K562 (cell line): ENCODE data around the gene SH3RF1. TPM values are rescaled to one million over a fixed set of nuclear protein-coding genes. Genes with fewer than 3 reads are reported as not detected.

Experiments used
- ATAC-seq: fragments of 200-7000 bp; cut with Tn5 transposase; 3 replicates; pipeline ENCODE4 v1.9.1; 2020; ENCODE audit warnings: moderate library complexity
- BruUV-seq: library from RNA; stranded (reverse); fragments of 400-500 nt; replicated peaks from 2 replicates; lab custom pipeline; 2021; lab: Mats Ljungman, UMichigan
- CTCF ChIA-PET: fragments of 300-600 bp; formaldehyde crosslinking; extraction: SDS; loops from one replicate; lab custom pipeline; 2021; ENCODE audit warnings: low intra/inter-chr PET ratio; lab: Yijun Ruan, JAX
- POLR2A ChIA-PET: fragments of 300-600, 350-650 bp; sonication (Branson Sonifier 250); formaldehyde crosslinking; extraction: SDS; loops from one replicate; lab custom pipeline; 2021; ENCODE audit warnings: antibody characterized with exemption, inconsistent platforms; lab: Yijun Ruan, JAX
- DNase-seq, 4 experiments: peaks; one replicate each; pipeline versions ENCODE4 v3.0.0 to v3.0.0-alpha.2; 2011 to 2018; ENCODE audit warnings: low spot score in 3 of 4, mixed read lengths in 3 of 4; ENCODE audit errors: extremely low read depth in 1 of 4
- FAIRE-seq: peaks from 2 replicates; lab custom pipeline; 2011; peaks lifted over from hg19 to GRCh38; lab: Jason Lieb, UNC
- H2AFZ ChIP-seq: 2 replicates; pipeline ENCODE4 v1.6.0; 2011; ENCODE audit warnings: low read depth, low read length, control low read depth, inconsistent platforms
- H3K27ac ChIP-seq: fragments of 200-600 bp; 3 replicates; pipeline ENCODE4 v1.8.0; 2011; ENCODE audit warnings: low read depth, mild to moderate bottlenecking, control low read depth, inconsistent platforms, low read length, moderate library complexity, mixed read lengths; ENCODE audit errors: extremely low read depth
- H3K27me3 ChIP-seq, 2 experiments: fragments of 300-600 bp in 1 of 2; 2 replicates in 1 of 2; 3 replicates in 1 of 2; pipeline versions ENCODE4 v1.6.0 to v1.8.0; 2011; ENCODE audit warnings: inconsistent platforms in 2 of 2, low read length in 2 of 2, mild to moderate bottlenecking in 1 of 2, mixed read lengths in 1 of 2, moderate library complexity in 1 of 2; ENCODE audit not compliant: control insufficient read depth in 2 of 2, insufficient read depth in 2 of 2
- H3K36me3 ChIP-seq: fragments of 300-600 bp; 3 replicates; pipeline ENCODE4 v1.8.0; 2011; ENCODE audit warnings: mild to moderate bottlenecking, low read length, inconsistent platforms; ENCODE audit not compliant: control insufficient read depth, insufficient read depth
- H3K4me1 ChIP-seq, 2 experiments: fragments of 200-600 bp in 1 of 2; replicated peaks in 1 of 2; 2 replicates in 1 of 2; 3 replicates in 1 of 2; pipeline versions ENCODE4 v1.5.1 to v1.8.0; 2011; ENCODE audit warnings: inconsistent platforms in 2 of 2, low read length in 2 of 2, mild to moderate bottlenecking in 1 of 2, mixed read lengths in 1 of 2, moderate library complexity in 1 of 2; ENCODE audit not compliant: control insufficient read depth in 2 of 2, insufficient read depth in 2 of 2
- H3K4me2 ChIP-seq: 2 replicates; pipeline ENCODE4 v1.6.1; 2011; ENCODE audit warnings: low read length, control low read depth, inconsistent platforms, mixed read lengths; ENCODE audit not compliant: insufficient read depth
- H3K4me3 ChIP-seq: fragments of 200-600 bp; sonication (generic), shearing (Covaris generic); 2 replicates; pipeline ENCODE4 v1.5.1; 2016; ENCODE audit warnings: control low read depth, inconsistent platforms
- H3K79me2 ChIP-seq: fragments of 200-600 bp; 3 replicates; pipeline ENCODE4 v1.8.0; 2011; ENCODE audit warnings: low read length, inconsistent platforms; ENCODE audit not compliant: control insufficient read depth, insufficient read depth
- H3K9ac ChIP-seq, 2 experiments: 2 replicates each; pipeline versions ENCODE4 v1.6.0 to v1.6.1; 2011; ENCODE audit warnings: low read depth in 2 of 2, low read length in 2 of 2, control low read depth in 1 of 2, inconsistent platforms in 1 of 2, mild to moderate bottlenecking in 1 of 2, mixed read lengths in 1 of 2; ENCODE audit not compliant: insufficient read depth in 1 of 2
- H3K9me1 ChIP-seq: one replicate; pipeline ENCODE4 v1.6.0; 2011; ENCODE audit warnings: inconsistent platforms, mild to moderate bottlenecking, low read length, moderate library complexity; ENCODE audit not compliant: control insufficient read depth, insufficient read depth
- H3K9me3 ChIP-seq: replicated peaks from 2 replicates; pipeline ENCODE4 v1.5.1; 2011; ENCODE audit warnings: low read depth, low read length, inconsistent platforms; ENCODE audit not compliant: control insufficient read depth, insufficient read depth
- H4K20me1 ChIP-seq: replicated peaks from 2 replicates; pipeline ENCODE4 v1.6.1; 2011; ENCODE audit warnings: low read length, inconsistent platforms, mixed read lengths; ENCODE audit not compliant: control insufficient read depth, insufficient read depth
- AFF4 ChIP-seq: sonication (generic); formaldehyde crosslinking; IDR thresholded peaks from 2 replicates; pipeline ENCODE4 v1.8.0; 2023; ENCODE audit warnings: mild to moderate bottlenecking, missing genetic modification reagents
- GTF2E2 ChIP-seq: fragments of 200-800 bp; sonication (Bioruptor generic); IDR thresholded peaks from 2 replicates; pipeline ENCODE4 v1.6.1; 2016; ENCODE audit warnings: missing genetic modification characterization, missing compliant biosample characterization
- JUND ChIP-seq, 2 experiments: IDR thresholded peaks; 2 replicates in 1 of 2; 3 replicates in 1 of 2; pipeline ENCODE4 v1.6.1; 2011; ENCODE audit warnings: borderline replicate concordance in 2 of 2, low read depth in 2 of 2, low read length in 2 of 2, improper control_type of control experiment in 1 of 2, missing biosample characterization in 1 of 2, missing genetic modification characterization in 1 of 2, missing genetic modification reagents in 1 of 2
- MEF2D ChIP-seq: conservative IDR thresholded peaks from 2 replicates; pipeline ENCODE4 v1.6.1; 2016; ENCODE audit warnings: low read depth, missing genetic modification characterization, missing compliant biosample characterization
- MEIS2 ChIP-seq: fragments of 450-650 bp; IDR thresholded peaks from 2 replicates; pipeline ENCODE4 v1.6.1; 2014; ENCODE audit warnings: mild to moderate bottlenecking; ENCODE audit not compliant: partially characterized antibody
- MLX ChIP-seq, 2 experiments: fragments of 450-650 bp in 1 of 2; sonication (generic) in 1 of 2; formaldehyde crosslinking; conservative IDR thresholded peaks; 2 replicates each; pipeline versions ENCODE4 v1.4.0 to v1.8.1; 2020 to 2022; ENCODE audit warnings: mild to moderate bottlenecking in 1 of 2, missing genetic modification reagents in 1 of 2
- NCOR1 ChIP-seq: fragments of 450-650 bp; IDR thresholded peaks from 2 replicates; pipeline ENCODE4 v1.6.1; 2016; ENCODE audit warnings: mild to moderate bottlenecking, moderate library complexity
- POLR2G ChIP-seq: fragments of 200-400 bp; formaldehyde crosslinking; IDR thresholded peaks from 2 replicates; pipeline ENCODE4 v1.6.1; 2017; ENCODE audit warnings: low read depth, mild to moderate bottlenecking, antibody characterized with exemption, low read length, moderate library complexity
- TGIF2 ChIP-seq: sonication (generic); formaldehyde crosslinking; IDR thresholded peaks from 2 replicates; pipeline ENCODE4 v1.8.1; 2022; ENCODE audit warnings: mild to moderate bottlenecking, missing genetic modification reagents, moderate library complexity
- ZNF121 ChIP-seq: sonication (generic); formaldehyde crosslinking; conservative IDR thresholded peaks from 2 replicates; pipeline ENCODE4 v1.8.0; 2022; ENCODE audit warnings: missing genetic modification reagents
- WGBS: fragments of 100-300 bp; shearing (Covaris generic); methylation state at CpG from one replicate; pipeline ENCODE4 v1.1.6; 2016; ENCODE audit warnings: low coverage, mixed read lengths; ENCODE audit not compliant: insufficient coverage; ENCODE audit errors: missing lambda C conversion rate; 5-methylcytosine and 5-hydroxymethylcytosine counted together
- in situ Hi-C: fragments of 300-500 bp; cut with MboI; formaldehyde crosslinking; loops from 4 replicates; pipeline ENCODE4 v1.15.0; 2018; ENCODE audit warnings: inconsistent platforms, mixed read lengths
- intact Hi-C: fragments of 100-400 bp; cut with micrococcal nuclease; formaldehyde crosslinking; loops from 2 replicates; pipeline ENCODE4 v1.14.2; 2022
- polyA plus RNA-seq, 8 experiments: library from polyadenylated mRNA; depleted of rRNA in 4 of 8; stranded (reverse) in 5 of 8; unstranded in 3 of 8; fragments of >200 nt; fragmentation: Nextera tagmentation in 2 of 8; fragmentation: Illumina TruSeq in 1 of 8; extraction: Ambion mirVana in 2 of 8; extraction: Trizol in 1 of 8; gene quantifications; 2 replicates each; pipeline versions ENCODE4 v1.2.1 to v1.2.3, GENCODE V29; 2011 to 2014; ENCODE audit warnings: inconsistent platforms in 1 of 8, missing spikeins in 1 of 8
- total RNA-seq, 7 experiments: library from RNA; depleted of rRNA in 6 of 7; stranded (reverse); fragments of >200 nt in 6 of 7; fragmentation: Illumina TruSeq in 2 of 7; extraction: Trizol in 2 of 7; gene quantifications; 2 replicates each; pipeline versions ENCODE4 v1.2.1 to v1.2.3, GENCODE V29; 2011 to 2021; ENCODE audit warnings: low replicate concordance in 1 of 7

The SH3RF1 gene
- total and polyA plus RNA-seq, 9 of the 15 experiments (the other 6 are each of a cell fraction or from before 2014, with no cell fraction given), result 0.04 to 0.16 (median 0.11) TPM; not detected in 6

- no peak for TF ChIP-seq AFF4 (CRISPR knock-in tag)
- TF ChIP-seq ZNF121 (CRISPR knock-in tag), result no peak
- no peak for TF ChIP-seq MEF2D (tag)
- TF ChIP-seq, all 486 proteins: peak for 0
Measured at GRCh38 chr4:169184686-169185085, 86.1 kb downstream of the SH3RF1 start (continued).

- 3% methylated on average over 3 of the region's 3 CpGs for WGBS
- DNase-seq (no peak), FAIRE-seq (no peak), ATAC-seq (no peak)
- H3K4me1 ChIP-seq, result no peaks in the 10 kb centered on the region
- intact Hi-C loops, result no loop called here
- H4K20me1 ChIP-seq, result no peaks in the 10 kb centered on the region
- no TSS peak for BruUV-seq
- in situ Hi-C loops, result no loop called here
- H3K4me2 ChIP-seq, result no peak overlapping the region
- CTCF ChIA-PET, result no interaction called here
- H3K27ac ChIP-seq, result no peak overlapping the region
- no peak for TF ChIP-seq GTF2E2 (tag)
- no peak for TF ChIP-seq NCOR1
- TF ChIP-seq POLR2G, result no peak
- TF ChIP-seq MEIS2, result no peak
- no peak for TF ChIP-seq JUND (IDR thresholded peaks at IDR 0.05; ENCODE audit: borderline replicate concordance, low read depth, low read length)
- no peak for TF ChIP-seq JUND (tag; IDR thresholded peaks at IDR 0.05; ENCODE audit: borderline replicate concordance, low read depth, low read length)
- TF ChIP-seq MLX (CRISPR knock-in tag; conservative IDR thresholded peaks at IDR 0.05), result no peak
- no peak for TF ChIP-seq TGIF2 (CRISPR knock-in tag)
- H3K79me2 ChIP-seq, result no peaks in the 10 kb centered on the region
- H3K4me3 ChIP-seq, result no peak overlapping the region
- H3K36me3 ChIP-seq, result no peaks in the 10 kb centered on the region
- peaks cover 0 to 2% of the 10 kb centered on the region in 2 experiments; a peak in 2 of 5 replicates for H3K27me3 ChIP-seq
- H3K9me1 ChIP-seq, result no peaks in the 10 kb centered on the region
- H3K9ac ChIP-seq, result no peak overlapping the region
- POLR2A ChIA-PET, result interaction anchor here (0.9 kb wide), 1 partner anchor 12 kb away, joined by 4 read pairs; no protein-coding TSS in a partner anchor
- no peak overlapping the region for H2AFZ ChIP-seq
- no peaks in the 10 kb centered on the region for H3K9me3 ChIP-seq
Measured at GRCh38 chr4:169184236-169184635, 86.5 kb downstream of the SH3RF1 start.
